Hematopoietic multipotent progenitor cell treated with erythropoietin and hydrocortisone succinate and interleukin-3 and kit ligand, for 4 days (in vitro differentiated cells): ENCODE results near the gene FEZF1.
"Not testable (repeated sequence)": the region's sequence is repeated elsewhere in the genome, so short reads cannot be mapped to it uniquely, and the experiment has no call there.

Source experiments
- DNase-seq: peaks from one replicate; pipeline ENCODE4 v3.0.0-alpha.2; 2015

The FEZF1 gene

DNA sequence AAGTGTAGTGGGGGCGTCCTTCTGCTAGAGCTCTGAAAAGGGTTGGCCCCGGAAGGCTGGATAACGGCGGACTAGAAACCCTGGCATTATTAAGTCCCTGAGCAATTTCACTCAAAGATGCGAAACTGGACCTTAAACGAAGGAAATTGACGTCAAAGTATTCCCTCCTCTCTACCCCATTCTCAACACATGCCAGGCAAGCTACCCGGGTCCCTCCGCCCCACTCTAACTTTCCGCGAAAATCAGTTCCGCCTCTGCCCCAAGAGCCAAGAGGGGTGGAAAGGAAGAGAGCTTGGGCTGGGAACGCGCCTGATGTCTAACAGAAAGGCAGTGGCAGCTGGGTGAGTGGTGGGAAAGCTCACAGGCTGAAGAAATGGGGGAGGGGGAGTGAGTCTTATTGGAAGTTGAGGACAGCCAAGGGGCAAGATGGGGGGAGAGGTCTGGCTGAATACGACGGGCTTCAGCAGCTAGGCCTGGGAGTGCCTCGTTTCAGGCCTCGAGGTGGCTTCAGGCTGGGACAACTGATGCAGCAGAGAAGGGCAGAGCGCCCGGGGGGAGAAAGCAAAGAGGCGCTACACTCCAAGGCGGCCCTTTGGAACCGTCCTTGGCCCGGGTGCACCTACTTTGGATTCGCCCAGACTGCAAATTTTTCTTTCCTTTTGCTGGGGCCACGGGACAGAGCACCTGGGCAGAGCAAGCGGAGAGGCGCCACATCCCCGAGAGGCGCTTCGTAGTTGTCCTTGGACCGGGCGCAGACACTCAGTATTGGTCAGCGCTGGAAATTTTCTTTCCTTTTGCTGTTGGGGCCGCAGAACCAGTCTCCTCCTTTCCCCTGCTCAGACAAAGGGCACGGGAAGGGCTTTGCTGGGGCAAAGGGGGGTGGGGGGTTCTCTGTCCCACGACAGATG, 2.0 kb upstream of the FEZF1 start:
- DNase-seq = no peak

DNA sequence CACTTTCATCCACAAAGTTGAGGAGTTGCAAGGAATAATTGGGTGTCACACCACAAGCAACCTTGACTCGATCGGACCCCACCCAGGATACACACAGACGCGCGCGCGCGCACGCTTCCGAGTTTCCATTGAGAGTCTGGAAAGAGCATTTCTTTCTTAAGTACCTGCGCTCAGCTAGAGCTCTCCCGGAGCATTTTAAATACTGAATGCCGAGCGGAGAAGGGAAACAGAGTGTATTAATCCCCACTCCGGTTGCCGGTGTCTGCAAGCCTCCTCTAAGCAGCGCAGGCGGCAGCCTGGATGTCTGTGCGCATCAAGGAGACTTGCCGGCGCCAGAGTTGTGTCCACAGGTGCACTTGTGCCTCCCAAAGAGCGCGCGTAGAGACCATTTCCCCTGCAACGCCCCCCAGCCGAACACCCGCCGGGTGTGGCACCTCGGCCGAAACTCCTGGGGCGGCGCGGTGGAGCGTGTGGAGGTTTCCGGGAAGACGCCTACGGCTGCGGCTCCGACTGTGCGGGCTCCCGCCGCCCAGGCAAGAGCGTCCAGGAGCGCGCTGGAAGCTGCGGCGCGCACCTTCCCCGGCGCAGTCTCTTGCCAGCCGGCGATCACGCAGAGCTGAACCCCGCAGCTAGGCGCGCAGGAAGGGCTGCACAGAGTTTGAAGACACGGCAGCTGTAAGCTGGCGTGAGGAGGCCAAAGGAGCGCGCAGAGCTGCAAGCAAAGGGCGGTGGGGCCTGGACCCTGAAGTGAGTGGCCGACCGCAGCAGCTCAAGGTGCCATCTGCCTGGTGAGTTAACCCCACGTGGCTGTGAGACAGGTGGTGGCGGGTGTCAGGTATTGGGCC, 1.1 kb upstream of the FEZF1 start:
- no peak for DNase-seq

DNA sequence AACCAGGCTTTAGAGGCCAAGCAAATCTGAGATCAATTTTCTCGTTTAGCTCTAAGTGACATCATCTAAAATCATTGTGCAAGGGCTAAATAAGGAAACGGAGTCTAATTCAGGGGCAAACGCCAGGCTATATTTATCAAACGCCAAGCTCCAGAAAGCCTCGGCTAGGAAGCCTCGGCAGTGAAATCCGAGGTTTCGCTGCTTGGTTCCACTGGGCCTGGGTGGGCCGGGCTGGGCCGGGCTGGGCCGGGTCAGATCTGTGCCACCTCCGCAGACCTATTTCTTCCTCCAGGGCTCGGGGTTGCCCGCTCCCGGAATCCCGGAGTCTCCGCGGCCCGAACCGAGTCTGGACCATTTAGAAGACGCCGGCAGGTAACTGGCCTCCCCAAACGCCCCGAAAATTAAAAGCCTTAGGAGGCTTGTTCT, 459 bp upstream of the FEZF1 start:
- no peak for DNase-seq

DNA sequence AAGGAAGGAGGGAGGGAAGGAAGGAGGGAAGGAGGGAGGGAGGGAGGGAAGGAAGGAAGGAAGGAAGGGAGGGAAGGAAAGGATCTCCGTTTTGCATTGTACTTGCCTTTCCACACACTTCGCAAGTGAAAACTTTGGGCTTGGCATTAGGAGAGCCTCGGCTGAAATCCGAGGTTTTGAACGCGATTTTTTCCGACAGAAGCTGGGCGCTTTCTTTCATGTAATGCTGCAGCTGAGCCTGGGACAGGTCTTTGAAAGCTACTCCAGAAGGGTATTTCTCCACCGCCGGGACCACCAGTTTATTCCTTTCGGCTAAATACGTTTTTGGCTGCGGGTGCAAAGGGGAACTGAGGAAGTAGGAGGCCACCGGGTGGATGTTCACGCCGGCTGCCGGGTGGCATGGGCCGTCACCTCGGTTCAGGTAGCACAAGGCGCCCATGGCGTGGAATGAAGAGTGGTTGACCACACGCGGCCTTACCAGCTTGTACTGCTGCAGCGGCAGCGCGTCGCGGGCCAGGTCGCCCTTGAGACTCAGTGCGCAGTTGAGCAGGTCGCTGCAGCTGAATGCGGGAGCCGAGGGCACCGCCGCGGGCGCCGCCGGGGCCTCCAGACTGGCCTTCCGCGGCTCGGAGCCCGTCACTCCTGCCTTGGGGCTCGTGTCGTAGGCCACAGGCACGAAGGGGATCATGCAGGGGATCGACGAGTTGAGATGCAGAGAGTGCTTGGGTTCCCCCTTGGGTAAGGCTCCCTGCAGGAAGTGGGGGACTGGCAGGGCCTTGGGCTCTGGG, 825 bp downstream of the FEZF1 start:
- DNase-seq = no peak

DNA sequence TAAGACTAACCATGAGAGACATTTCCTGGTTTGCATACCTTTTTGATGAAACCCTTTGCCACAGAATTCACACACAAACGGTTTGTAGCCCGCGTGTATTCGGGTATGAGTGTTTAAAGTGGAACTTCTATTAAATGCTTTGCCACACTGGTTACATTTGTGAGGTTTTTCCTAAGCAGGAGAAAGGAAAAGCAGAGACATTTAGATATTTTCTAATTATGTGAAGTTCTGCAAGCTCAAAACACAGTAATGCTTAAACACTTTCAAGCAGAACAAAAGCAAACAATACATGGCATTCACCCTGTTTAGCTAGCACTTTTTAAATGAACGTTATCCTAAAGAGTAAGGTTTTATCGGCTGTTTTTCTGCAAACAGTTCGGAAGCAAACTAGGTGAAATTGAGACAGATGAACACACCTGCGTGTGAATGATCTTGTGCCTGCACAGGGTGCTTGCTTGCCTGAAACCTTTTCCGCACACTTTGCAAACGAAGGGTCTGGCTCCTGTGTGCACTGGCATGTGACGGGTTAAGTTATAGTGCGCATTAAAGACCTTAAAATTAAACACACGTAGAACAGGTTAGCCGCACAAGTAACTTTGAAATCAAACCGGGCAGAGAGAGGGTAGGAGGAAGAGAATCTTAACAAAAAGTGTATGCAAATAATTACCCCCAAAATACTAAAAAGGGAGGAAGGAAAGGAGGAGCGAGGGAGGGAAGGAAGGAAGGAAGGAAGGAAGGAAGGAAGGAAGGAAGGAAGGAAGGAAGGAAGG, 1.6 kb downstream of the FEZF1 start:
- no peak for DNase-seq

DNA sequence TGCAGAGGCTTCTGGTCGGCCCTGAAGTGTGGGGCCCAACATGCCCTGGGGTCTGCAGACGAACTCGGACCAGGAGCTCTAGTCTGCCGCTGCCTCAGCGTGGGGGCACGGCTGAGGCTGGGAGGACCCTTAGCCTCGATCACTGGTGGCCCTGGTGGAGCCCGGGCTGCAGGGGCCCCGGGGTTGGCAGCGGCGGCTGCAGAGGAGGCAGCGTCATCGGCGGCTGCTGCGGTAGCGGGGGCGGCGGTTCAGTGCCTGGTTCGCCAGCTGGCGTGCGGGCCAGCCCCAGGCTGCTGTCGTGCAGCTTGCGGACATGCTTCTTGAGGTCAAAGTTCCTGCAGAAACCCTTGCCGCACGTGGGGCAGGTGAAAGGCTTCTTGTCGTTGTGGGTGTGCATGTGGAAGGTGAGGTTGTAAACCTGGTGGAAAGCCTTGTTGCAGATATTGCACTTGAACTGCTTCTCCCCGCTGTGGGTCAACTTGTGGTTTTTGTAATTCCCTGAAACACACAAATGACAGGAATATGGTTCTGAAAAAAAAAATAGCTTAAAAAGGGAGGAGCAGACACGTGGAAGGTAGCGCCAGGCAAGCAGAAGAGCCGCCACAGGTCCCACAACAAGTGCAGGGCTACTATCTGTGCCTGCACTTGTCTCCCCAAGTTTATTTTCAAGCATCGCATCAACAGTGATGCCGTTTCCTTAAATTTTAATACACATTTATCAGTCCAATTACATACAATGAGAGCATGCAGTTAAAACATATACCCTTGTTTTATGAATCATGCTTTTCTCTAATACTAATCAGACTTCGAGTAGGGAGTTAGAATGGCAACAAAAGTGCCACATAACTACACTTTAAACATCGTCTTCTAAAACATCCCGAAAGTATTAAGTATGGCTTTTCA, 2.4 kb downstream of the FEZF1 start:
- DNase-seq = no peak

DNA sequence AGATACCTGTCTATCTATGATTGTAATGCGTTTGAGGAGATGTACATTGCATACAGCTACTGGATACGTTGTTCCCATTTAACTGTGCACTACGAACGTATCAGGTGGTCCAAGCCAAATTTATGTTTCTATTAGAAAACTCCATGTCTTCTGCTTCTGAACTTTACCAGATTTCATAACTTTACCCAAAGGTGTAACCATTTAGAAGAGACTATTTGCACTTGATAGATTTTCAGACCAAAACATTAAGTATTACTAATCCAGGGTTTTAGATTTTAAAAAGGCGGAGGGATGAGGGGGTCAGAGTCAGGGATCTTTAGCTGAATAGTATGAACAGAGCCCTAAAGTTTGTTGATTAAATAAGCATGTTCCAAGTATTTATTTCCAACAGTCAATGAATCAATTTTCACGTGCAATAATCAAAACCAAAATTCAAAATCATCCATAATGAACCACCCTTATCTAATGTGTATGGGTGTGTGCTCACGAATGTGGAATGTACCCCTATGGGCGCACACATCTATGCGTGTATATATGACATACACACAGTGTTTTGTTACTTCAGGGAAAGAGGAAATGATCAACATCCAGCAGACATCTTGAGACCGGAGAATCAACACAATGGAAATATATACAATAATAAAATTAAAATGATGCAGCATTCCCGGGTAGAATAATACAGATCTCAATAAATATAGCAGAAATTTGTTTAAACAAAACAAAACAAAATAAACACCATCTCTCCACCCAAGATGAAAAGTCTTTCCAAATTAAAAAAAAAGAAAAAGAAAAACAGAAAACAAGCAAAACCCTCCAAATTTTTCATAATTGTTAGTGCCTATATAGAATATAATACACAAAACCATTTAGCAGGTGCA, 3.4 kb downstream of the FEZF1 start:
- no peak for DNase-seq

DNA sequence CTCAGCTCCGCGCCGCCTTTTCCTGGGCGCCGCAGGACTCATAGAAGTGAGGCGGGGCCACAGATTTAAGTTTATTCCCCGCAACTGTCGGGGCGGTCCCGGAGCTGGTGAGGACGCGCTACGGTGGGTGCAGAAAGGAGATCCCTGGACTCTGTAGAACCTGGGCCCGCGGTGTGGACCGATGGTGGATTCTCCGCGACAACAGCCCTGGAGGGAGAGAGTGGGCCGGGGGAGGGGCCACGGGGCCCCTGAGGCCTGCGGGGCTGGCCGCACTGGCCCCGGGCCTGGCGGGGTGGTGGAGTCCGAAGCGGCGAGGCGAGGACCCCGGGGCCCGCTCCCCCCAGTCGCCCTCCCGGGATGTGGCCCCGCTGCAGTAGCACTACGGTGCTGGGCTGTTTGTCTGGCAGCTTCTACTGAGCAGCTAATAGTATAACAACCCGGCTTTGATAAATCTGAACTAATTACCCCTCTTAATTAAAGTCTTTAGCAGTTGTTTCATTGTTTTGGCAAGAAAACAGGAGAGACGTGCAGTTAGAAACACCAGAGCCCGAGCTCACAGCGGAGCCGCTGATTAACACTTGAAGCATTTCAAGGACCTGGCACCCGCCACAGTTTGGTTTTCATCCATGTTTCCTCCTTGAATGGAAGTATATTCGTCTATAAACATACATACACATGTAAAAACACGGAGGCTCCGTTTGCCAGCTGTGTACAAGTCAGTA, 4.2 kb downstream of the FEZF1 start:
- DNase-seq = no peak

DNA sequence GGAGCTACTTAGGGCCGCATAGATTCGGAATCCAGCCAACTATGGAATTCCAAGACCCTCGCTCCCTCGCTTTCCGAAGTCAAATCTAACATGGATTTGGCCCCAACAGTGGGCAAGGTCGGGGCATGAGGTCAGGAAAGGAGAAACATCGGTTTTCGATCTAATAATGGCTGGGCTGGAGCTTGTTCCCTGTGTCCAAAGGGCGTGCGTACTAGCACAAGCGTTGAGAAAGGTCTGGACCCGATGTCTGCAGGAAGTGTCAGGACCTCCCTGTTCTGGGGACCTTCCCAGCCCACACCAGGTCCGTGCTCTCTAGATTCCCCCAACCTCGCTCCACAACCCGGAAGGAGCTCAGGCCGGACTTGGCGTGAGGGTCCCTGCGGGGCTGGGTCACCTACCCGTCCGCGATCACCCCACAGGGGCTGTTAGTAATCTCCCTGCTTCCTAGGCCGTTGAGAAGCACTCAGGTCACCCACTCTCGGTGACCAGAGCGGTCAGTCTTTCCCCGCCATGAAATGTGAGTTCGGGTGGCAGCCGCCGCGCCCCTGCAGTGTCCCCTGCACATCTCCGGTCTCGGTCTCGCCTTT, 4.8 kb downstream of the FEZF1 start:
- DNase-seq = no peak

DNA sequence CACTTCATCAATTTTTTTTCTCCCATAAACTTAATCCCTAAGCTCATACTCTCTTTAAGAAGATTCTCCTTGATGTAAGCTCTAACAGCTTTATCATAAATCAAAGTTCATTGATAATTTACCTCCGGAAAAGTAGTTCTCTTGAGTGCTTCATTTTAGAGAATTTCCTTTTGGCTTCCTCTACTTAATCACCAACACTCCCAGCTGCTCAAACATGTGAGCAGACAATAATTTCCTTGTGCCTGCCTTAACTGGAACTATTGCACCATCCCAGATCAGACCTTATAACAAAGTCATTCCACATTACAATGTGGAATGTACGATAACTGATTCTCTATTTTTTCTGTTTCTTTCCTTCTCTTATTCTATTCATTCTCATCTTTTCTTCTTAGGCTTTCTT, 5.9 kb downstream of the FEZF1 start:
- no peak for DNase-seq

DNA sequence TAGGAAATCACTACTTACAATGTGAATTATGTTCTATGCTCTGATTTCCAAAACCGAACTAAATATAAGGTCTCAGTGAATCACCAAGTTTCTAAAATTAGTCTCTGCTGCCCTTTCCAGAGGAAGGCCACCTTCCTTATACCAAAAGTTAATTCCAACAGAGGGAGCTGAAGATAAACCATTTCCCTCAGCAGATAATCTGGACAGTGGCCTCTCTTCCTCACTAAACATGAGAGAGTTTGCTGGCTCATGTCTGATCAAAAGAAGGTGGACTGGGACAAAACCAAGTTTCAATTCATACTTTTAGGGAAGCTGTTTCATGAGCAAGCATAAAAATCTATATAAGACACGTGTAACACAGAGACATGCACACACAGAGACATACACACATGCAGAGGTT, 6.4 kb downstream of the FEZF1 start:
- DNase-seq = no peak

DNA sequence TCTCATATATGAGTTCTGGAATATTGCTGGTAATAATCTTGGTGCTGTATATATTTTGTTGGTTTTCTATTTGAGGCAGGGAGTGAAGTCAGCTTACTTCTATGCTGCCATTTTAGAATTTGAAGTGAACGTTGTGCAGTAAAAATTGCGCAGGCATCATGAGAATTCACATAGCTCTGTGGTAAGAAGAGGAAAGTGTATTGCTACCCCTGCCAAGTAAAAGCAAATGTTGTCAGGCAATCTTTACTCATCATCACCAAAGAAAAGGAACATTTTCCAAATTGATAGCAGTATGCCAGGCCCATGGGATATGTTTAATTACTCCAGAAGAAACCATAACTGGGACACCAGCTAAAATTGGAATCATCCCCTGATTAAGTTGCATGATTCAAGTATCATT, 13.4 kb downstream of the FEZF1 start:
- DNase-seq = no peak

DNA sequence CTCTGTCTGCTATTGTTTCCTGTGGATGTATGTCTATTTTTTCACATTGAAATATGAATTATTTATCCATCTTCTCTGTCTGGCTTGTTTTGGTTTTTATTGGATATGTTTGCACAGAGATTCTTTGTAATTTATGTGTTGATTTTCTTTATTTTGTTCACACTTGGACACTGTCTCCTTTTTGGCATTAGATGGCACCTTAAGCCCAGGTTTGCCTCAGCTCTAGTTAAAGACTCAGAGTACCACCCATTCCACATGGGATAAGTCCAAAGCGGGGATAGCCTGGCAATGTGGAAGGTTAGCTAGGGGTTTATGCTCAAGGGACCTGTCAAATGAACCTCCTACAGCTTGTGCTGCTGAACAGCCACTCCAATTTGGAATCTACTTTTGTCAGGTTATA, 14.1 kb downstream of the FEZF1 start:
- no peak for DNase-seq

DNA sequence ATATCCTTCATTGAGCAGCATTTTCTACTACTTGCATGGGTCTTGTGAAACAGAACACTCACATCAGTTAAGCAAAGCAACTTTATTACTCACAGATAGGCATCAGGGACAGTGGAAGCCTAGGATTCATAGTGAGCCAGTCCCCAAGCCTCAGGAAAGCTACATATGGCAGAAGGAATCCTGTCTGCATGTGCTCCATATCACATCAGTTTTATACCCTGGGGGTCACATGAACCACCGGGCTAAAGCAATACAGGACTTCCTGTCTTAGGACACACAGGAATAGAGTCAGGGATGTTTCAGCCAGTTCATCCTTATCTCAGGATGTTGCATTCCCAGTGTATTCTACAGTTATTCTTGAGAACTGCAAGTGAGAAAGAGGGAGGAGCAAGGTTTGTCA, 15.1 kb downstream of the FEZF1 start:
- no peak for DNase-seq

DNA sequence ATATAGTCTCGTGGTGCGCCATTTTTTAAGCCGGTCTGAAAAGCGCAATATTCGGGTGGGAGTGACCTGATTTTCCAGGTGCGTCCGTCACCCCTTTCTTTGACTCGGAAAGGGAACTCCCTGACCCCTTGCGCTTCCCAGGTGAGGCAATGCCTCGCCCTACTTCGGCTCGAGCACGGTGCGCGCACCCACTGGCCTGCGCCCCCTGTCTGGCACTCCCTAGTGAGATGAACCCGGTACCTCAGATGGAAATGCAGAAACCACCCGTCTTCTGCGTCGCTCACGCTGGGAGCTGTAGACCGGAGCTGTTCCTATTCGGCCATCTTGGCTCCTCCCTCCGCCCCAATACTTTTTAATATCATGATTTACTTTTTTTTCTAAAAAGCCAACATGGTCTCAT, 19.9 kb downstream of the FEZF1 start:
- not testable (repeated sequence) for DNase-seq

DNA sequence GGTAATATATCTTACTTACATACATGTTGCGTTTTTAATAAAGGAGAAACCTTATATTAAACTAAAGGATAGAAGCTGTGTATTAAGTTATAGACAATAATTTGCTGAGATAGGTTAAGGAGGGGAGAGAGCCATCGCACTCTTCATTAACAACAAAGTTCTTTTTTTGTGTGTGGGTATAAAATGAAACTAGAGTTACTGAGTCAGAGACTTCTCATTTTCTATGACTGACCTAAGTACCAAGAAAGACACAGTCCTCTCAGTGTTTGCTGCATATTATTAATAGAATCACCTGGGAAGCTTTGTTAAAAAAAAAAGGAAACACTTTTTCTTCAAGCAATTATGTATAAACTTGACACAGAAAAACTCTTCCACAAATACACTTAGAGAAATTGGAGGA, 31.4 kb downstream of the FEZF1 start:
- no peak for DNase-seq

DNA sequence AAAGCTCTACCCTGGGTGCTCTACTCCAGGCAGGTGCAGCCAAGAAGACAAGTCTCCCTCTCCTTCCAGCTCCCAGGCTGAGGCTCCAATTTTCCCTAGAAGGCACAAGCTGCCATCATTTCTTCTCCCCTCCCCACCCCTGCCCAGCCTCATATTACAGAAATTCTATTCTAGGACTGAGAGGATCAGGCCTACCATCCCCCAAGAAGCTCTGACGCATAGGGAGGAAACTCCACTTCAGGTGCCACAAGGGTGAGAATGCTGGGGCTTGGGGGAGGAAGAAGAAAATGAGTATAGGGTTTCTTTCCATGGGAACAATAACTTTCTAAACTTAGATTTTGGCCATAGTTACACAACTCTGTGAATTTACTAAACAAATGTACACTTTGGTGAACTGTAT, 35.3 kb downstream of the FEZF1 start:
- DNase-seq = no peak

DNA sequence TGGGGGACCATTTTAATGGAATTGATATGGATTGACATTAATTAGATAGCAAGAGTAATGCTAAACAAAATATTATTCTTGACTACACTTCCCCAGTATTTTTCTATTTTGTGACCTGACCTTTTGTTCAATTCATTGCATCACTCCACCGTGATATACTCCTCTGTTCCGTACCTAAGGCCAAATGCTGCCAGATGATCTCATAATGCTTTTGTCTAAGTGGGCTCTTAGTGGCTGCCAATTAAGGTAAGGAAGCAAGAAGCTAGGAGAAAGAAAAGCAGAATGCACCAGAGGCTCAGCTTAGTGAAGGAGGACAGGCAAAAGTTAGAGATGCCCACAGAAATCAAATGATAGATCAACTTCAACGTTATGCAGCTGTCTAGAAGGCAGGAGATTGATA, 36.4 kb downstream of the FEZF1 start:
- DNase-seq = no peak

DNA sequence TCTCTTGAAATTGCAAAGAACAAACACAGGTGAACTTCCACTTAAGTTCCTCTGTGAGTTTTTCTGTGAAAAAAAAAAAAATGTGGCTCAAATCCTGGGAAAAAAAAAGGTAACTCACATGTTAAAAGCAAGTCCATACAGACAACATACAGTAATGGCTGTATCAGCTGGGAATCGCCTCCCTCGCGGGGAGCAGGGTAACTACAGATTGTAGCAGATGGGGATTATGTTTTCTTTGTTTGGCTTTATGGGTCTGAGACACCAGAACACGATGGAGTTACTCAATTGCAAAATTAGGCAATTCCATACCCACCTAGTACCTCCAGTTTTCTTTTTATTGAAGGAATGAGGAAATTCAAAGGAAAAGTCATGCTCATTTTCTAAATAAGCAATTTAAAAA, 42.3 kb downstream of the FEZF1 start:
- DNase-seq = no peak
